ENCODE data around the gene FGF21. TPM values are rescaled to one million over a fixed set of nuclear protein-coding genes. Genes with fewer than 3 reads are reported as not detected.

Gene FGF21
- total RNA-seq, 3 donors from 2014 or later = not detected

GRCh38 chr19:48737360-48737998 is 17.8 kb upstream of the FGF21 start:
- intact Hi-C loops (cut with DNase I, micrococcal nuclease) = no loop called here
- ATAC-seq = no peak
- no peak for TF ChIP-seq CTCF (IDR thresholded peaks at IDR 0.05)

GRCh38 chr19:48738557-48739403 is 16.5 kb upstream of the FGF21 start:
- DNase-seq = peak; percentile 96 to 98 (median 97)
- intact Hi-C loops (cut with DNase I, micrococcal nuclease) = no loop called here
- peaks cover 17% of the 10 kb centered on the region for H3K4me1 ChIP-seq (ENCODE audit: low read depth)
- no peaks in the 10 kb centered on the region for H3K9me3 ChIP-seq
- no peaks in the 10 kb centered on the region for H3K36me3 ChIP-seq (ENCODE audit: low read depth)
- H3K4me3 ChIP-seq = no peak overlapping the region
- TF ChIP-seq CTCF (IDR thresholded peaks at IDR 0.05) = peak; percentile 52
- peak; percentile 96 for ATAC-seq

More at GRCh38 chr19:48737360-48737998, 17.8 kb upstream of the FGF21 start:
- no peak overlapping the region for H3K4me3 ChIP-seq
- DNase-seq = no peak
- peaks cover 17% of the 10 kb centered on the region for H3K4me1 ChIP-seq (ENCODE audit: low read depth)
- H3K36me3 ChIP-seq (ENCODE audit: low read depth) = no peaks in the 10 kb centered on the region
- H3K9me3 ChIP-seq = no peaks in the 10 kb centered on the region

- no peak for TF ChIP-seq CTCF (IDR thresholded peaks at IDR 0.05)
- Histone ChIP-seq H3K9me3 (no peaks in the 10 kb centered on the region), H3K4me3 (no peak overlapping the region), H3K4me1 (ENCODE audit: low read depth) (peaks cover 17% of the 10 kb centered on the region), H3K36me3 (ENCODE audit: low read depth) (no peaks in the 10 kb centered on the region)
- intact Hi-C loops (cut with DNase I, micrococcal nuclease) = no loop called here
- ATAC-seq (no peak), DNase-seq (peak in 1 of 3 donors; percentile 50)
These were observed 15.7 kb upstream of the FGF21 start for GRCh38 chr19:48739404-48740163.

- no peak for DNase-seq
- no peak for TF ChIP-seq CTCF (IDR thresholded peaks at IDR 0.05)
- Histone ChIP-seq H3K9me3 (no peaks in the 10 kb centered on the region), H3K36me3 (ENCODE audit: low read depth) (no peaks in the 10 kb centered on the region), H3K4me3 (no peak within 1 kb of the TSS), H3K4me1 (ENCODE audit: low read depth) (peaks cover 12% of the 10 kb centered on the region)
- ATAC-seq = no peak
- intact Hi-C loops (cut with DNase I, micrococcal nuclease) = no loop called here
These were observed 15.0 kb upstream of the FGF21 start, which contains the start of gene RASIP1 for GRCh38 chr19:48740164-48740972. Gene RASIP1 (minus strand): TSS chr19:48740610. CDS start chr19:48740282, 328 bp downstream.

Data from mucosa of descending colon (tissue), 3 donors.